BJ (cell line): ENCODE results near the gene WFDC10A. TPM values are rescaled to one million over a fixed set of nuclear protein-coding genes. Genes with fewer than 3 reads are reported as not detected.

ENCODE experiments used
- CTCF ChIA-PET: fragments of 350-600 bp; formaldehyde crosslinking; extraction: SDS; loops from one replicate; lab custom pipeline; 2021; ENCODE audit warnings: antibody characterized with exemption, inconsistent platforms; lab: Yijun Ruan, JAX
- POLR2A ChIA-PET: fragments of 300-600 bp; sonication (Branson Sonifier 250); formaldehyde crosslinking; extraction: SDS; loops from one replicate; lab custom pipeline; 2021; ENCODE audit warnings: antibody characterized with exemption; lab: Charles Lee
- DNase-seq: peaks from one replicate; pipeline ENCODE4 v3.0.0-alpha.2; 2011; ENCODE audit warnings: low read depth
- H3K27me3 ChIP-seq: 2 replicates; pipeline ENCODE4 v1.6.0; 2011; ENCODE audit warnings: low read length; ENCODE audit not compliant: control insufficient read depth, insufficient read depth
- H3K36me3 ChIP-seq: 2 replicates; pipeline ENCODE4 v1.5.1; 2011; ENCODE audit warnings: low read length; ENCODE audit not compliant: control insufficient read depth, insufficient read depth
- H3K4me3 ChIP-seq: 2 replicates; pipeline ENCODE4 v1.5.1; 2011; ENCODE audit warnings: low read depth, mild to moderate bottlenecking, control low read depth, low read length
- CTCF ChIP-seq: IDR thresholded peaks from 2 replicates; pipeline ENCODE4 v1.5.1; 2011; ENCODE audit warnings: low read depth, mild to moderate bottlenecking, control low read depth, inconsistent platforms, low read length, moderate library complexity; ENCODE audit not compliant: insufficient read depth
- polyA plus RNA-seq: library from polyadenylated mRNA; depleted of rRNA; stranded (reverse); fragments of >200 nt; gene quantifications from 2 replicates; pipeline ENCODE4 v1.2.3, GENCODE V29; 2011; rRNA removed

Gene WFDC10A
- polyA plus RNA-seq, 1 experiment = not detected

- POLR2A ChIA-PET = no interaction called here
Measured at GRCh38 chr20:45672765-45673164, 43.2 kb downstream of the WFDC10A start.

GRCh38 chr20:45679650-45680049, 50.1 kb downstream of the WFDC10A start:
- ChIA-PET CTCF (interaction anchor here (0.6 kb wide), 1 partner anchor 87 kb away, joined by 3 read pairs; no protein-coding TSS in a partner anchor), POLR2A (no interaction called here)
- Histone ChIP-seq H3K27me3 (no peaks in the 10 kb centered on the region), H3K36me3 (no peaks in the 10 kb centered on the region), H3K4me3 (no peak overlapping the region)
- TF ChIP-seq CTCF = no peak
- DNase-seq = no peak

More at GRCh38 chr20:45672765-45673164, 43.2 kb downstream of the WFDC10A start:
- CTCF ChIA-PET = no interaction called here
- no peaks in the 10 kb centered on the region for H3K27me3 ChIP-seq
- DNase-seq = no peak
- TF ChIP-seq CTCF = no peak
- no peaks in the 10 kb centered on the region for H3K36me3 ChIP-seq
- H3K4me3 ChIP-seq = no peak overlapping the region

Other genes with a start within 250 kb of the WFDC10A start
- 69.4 and 77.0 TPM in 2 replicates for gene DBNDD2, start 221.4 kb upstream of the WFDC10A start, polyA plus RNA-seq
- 135 and 236 TPM in 2 replicates for gene PIGT, start 213.6 kb upstream of the WFDC10A start, polyA plus RNA-seq
- gene WFDC2, start 160.0 kb upstream of the WFDC10A start, polyA plus RNA-seq = not detected in 2 replicates
- gene SPINT3, start 114.1 kb upstream of the WFDC10A start, polyA plus RNA-seq = not detected in 2 replicates
- gene WFDC6, start 90.3 kb upstream of the WFDC10A start, polyA plus RNA-seq = not detected in 2 replicates
- not detected in 2 replicates for gene EPPIN, start 82.3 kb upstream of the WFDC10A start, polyA plus RNA-seq
- not detected in 2 replicates for gene WFDC8, start 50.5 kb upstream of the WFDC10A start, polyA plus RNA-seq
- not detected in 2 replicates for gene WFDC9, start 1.5 kb downstream of the WFDC10A start, polyA plus RNA-seq
- not detected in 2 replicates for gene WFDC11, start 40.5 kb downstream of the WFDC10A start, polyA plus RNA-seq
- gene WFDC13, start 72.3 kb downstream of the WFDC10A start, polyA plus RNA-seq = not detected in 2 replicates
- not detected in 2 replicates for gene WFDC10B, start 75.3 kb downstream of the WFDC10A start, polyA plus RNA-seq
- gene SPINT4, start 92.6 kb downstream of the WFDC10A start, polyA plus RNA-seq = not detected in 2 replicates
- 0.71 and 0.78 TPM in 2 replicates for gene WFDC3, start 162.1 kb downstream of the WFDC10A start, polyA plus RNA-seq
- gene DNTTIP1, start 162.2 kb downstream of the WFDC10A start, polyA plus RNA-seq = 35.6 and 44.8 TPM in 2 replicates
- gene UBE2C, start 182.9 kb downstream of the WFDC10A start, polyA plus RNA-seq = 70.6 and 90.8 TPM in 2 replicates
- 0.60 and 0.81 TPM in 2 replicates for gene TNNC2, start 197.6 kb downstream of the WFDC10A start, polyA plus RNA-seq
- gene SNX21, start 204.1 kb downstream of the WFDC10A start, polyA plus RNA-seq = 13.6 and 17.8 TPM in 2 replicates
- 34.3 and 49.9 TPM in 2 replicates for gene ACOT8, start 227.7 kb downstream of the WFDC10A start, polyA plus RNA-seq
- 3.7 and 4.5 TPM in 2 replicates for gene ZSWIM3, start 227.9 kb downstream of the WFDC10A start, polyA plus RNA-seq